ENCODE results near the gene P4HTM.

Gene P4HTM

GRCh38 chr3:49018707-49019006 lies 28.6 kb downstream of the P4HTM start (continued):
- TF ChIP-seq PRDM2 (tag by site-specific recombination; IDR thresholded peaks at IDR 0.05; ENCODE audit: borderline replicate concordance) (no peak), ZBTB20 (tag by site-specific recombination; IDR thresholded peaks at IDR 0.05) (peak; percentile 15; the same call in 1 of the 2 replicates), SCRT1 (tag by site-specific recombination; IDR thresholded peaks at IDR 0.05; ENCODE audit: borderline replicate concordance) (no peak)

GRCh38 chr3:49019941-49020329 lies 29.9 kb downstream of the P4HTM start:
- peaks cover 0 to 43% of the 10 kb centered on the region in 2 experiments; a peak in 1 of 3 replicates for H3K36me3 ChIP-seq (ENCODE audit: control insufficient read depth in 2 of 2, insufficient read depth in 1 of 2, low read length in 2 of 2)
- TF ChIP-seq MEIS1 (CRISPR knock-in tag; IDR thresholded peaks at IDR 0.05; ENCODE audit: borderline replicate concordance) (no peak), ZBTB20 (tag by site-specific recombination; IDR thresholded peaks at IDR 0.05) (peak; percentile 44; the same call in 1 of the 2 replicates), PRDM1 (tag by site-specific recombination; IDR thresholded peaks at IDR 0.05) (peak; percentile 53), SP2 (tag by site-specific recombination; IDR thresholded peaks at IDR 0.05) (peak; percentile 53), ZNF335 (tag by site-specific recombination; conservative IDR thresholded peaks at IDR 0.05) (peak; percentile 58)
- H3K9me3 ChIP-seq (ENCODE audit: control insufficient read depth, insufficient read depth, low read depth, low read length): no peaks in the 10 kb centered on the region
- ChIA-PET CTCF (interaction anchor here (0.6 to 0.7 kb wide), 3 partner anchors 9 to 32 kb away, joined by 4 to 5 read pairs (median 4); no protein-coding TSS in a partner anchor), POLR2A (interaction anchor here (0.7 to 10.4 kb wide), 5 partner anchors 9 to 281 kb away, joined by 3 to 141 read pairs (median 28); partner anchors contain the start of genes IMPDH2, P4HTM and WDR6)
- H3K4me3 ChIP-seq (ENCODE audit: low read depth, low read length): peak overlapping the region; percentile 92
- no peaks in the 10 kb centered on the region for H3K4me1 ChIP-seq (ENCODE audit: control insufficient read depth, insufficient read depth, low read length)
- H3K27ac ChIP-seq (ENCODE audit: extremely low read depth, low read depth, low read length): peak overlapping the region; percentile 93; the same call in 1 of the 2 replicates

- POLR2A ChIA-PET: interaction anchor here (0.6 to 10.4 kb wide), 12 partner anchors 8 to 304 kb away, joined by 3 to 141 read pairs (median 6); partner anchors contain the start of genes ARIH2, IMPDH2, IP6K2 and P4HTM
- Histone ChIP-seq H3K4me1 (ENCODE audit: control insufficient read depth, insufficient read depth, low read length) (no peaks in the 10 kb centered on the region), H3K4me3 (ENCODE audit: low read depth, low read length) (peak overlapping the region; percentile 92), H3K36me3 (ENCODE audit: control insufficient read depth in 2 of 2, insufficient read depth in 1 of 2, low read length in 2 of 2) (peaks cover 0 to 43% of the 10 kb centered on the region in 2 experiments; a peak in 1 of 3 replicates), H3K27ac (ENCODE audit: extremely low read depth, low read depth, low read length) (peak overlapping the region; percentile 93; the same call in 1 of the 2 replicates), H3K9me3 (ENCODE audit: control insufficient read depth, insufficient read depth, low read depth, low read length) (no peaks in the 10 kb centered on the region)
- CTCF ChIA-PET: interaction anchor here (0.6 to 2.1 kb wide), 4 partner anchors 10 to 36 kb away, joined by 3 to 6 read pairs (median 4); partner anchors contain the start of gene P4HTM
- TF ChIP-seq ZNF398 (tag by site-specific recombination; IDR thresholded peaks at IDR 0.05): 0 out of 2 replicates have a peak, but pooled peaks have one; percentile 5
- no peak for TF ChIP-seq ZNF121 (tag by site-specific recombination; IDR thresholded peaks at IDR 0.05)
- TF ChIP-seq PRDM10 (tag by site-specific recombination; IDR thresholded peaks at IDR 0.05): peak; percentile 97
- TF ChIP-seq OVOL3 (tag by site-specific recombination; IDR thresholded peaks at IDR 0.05): no peak
- no peak for TF ChIP-seq ZNF791 (tag by site-specific recombination; IDR thresholded peaks at IDR 0.05)
- no peak for TF ChIP-seq ZNF837 (tag by site-specific recombination; IDR thresholded peaks at IDR 0.05)
- TF ChIP-seq GLIS2 (tag by site-specific recombination; IDR thresholded peaks at IDR 0.05): peak; percentile 86
- TF ChIP-seq ZNF423 (tag by site-specific recombination; IDR thresholded peaks at IDR 0.05): 0 out of 2 replicates have a peak, but pooled peaks have one; percentile 11
- no peak for TF ChIP-seq ZNF629 (tag by site-specific recombination; IDR thresholded peaks at IDR 0.05)
- TF ChIP-seq PATZ1 (tag by site-specific recombination; IDR thresholded peaks at IDR 0.05): peak; percentile 62; the same call in 1 of the 2 replicates
Observed at GRCh38 chr3:49020330-49021212, 30.5 kb downstream of the P4HTM start.

Data from HEK293 (cell line).